HTERT RPE-1 (cell line): ENCODE data around the gene TANGO6.
"Not testable (repeated sequence)": the region's sequence is repeated elsewhere in the genome, so short reads cannot be mapped to it uniquely, and the experiment has no call there.

Experiments
- in situ Hi-C: fragments of 300-500 bp; cut with MboI; formaldehyde crosslinking; loops from 4 replicates; pipeline ENCODE4 v1.14.3; 2020; ENCODE audit warnings: low sequenced_read_pairs

The TANGO6 gene

GRCh38 chr16:68960910-68961309 lies 117.6 kb downstream of the TANGO6 start:
- in situ Hi-C loops, result no loop called here

GRCh38 chr16:68961778-68962402 lies 118.6 kb downstream of the TANGO6 start:
- in situ Hi-C loops, result no loop called here

GRCh38 chr16:68969338-68969737 lies 126.0 kb downstream of the TANGO6 start:
- in situ Hi-C loops, result no loop called here

- in situ Hi-C loops, result no loop called here
Measured at GRCh38 chr16:68972013-68972412, 128.7 kb downstream of the TANGO6 start.

- in situ Hi-C loops, result no loop called here
Measured at GRCh38 chr16:68972720-68973119, 129.4 kb downstream of the TANGO6 start.

- in situ Hi-C loops, result no loop called here
Measured at GRCh38 chr16:68973611-68974120, 130.3 kb downstream of the TANGO6 start.

GRCh38 chr16:68978303-68978954 lies 135.1 kb downstream of the TANGO6 start:
- in situ Hi-C loops, result no loop called here

- in situ Hi-C loops, result no loop called here
Measured at GRCh38 chr16:68980695-68981315, 137.5 kb downstream of the TANGO6 start.

- in situ Hi-C loops, result no loop called here
Measured at GRCh38 chr16:68981971-68982370, 138.6 kb downstream of the TANGO6 start.

- in situ Hi-C loops, result no loop called here
Measured at GRCh38 chr16:68984467-68984866, 141.1 kb downstream of the TANGO6 start.

GRCh38 chr16:68985268-68985667 lies 141.9 kb downstream of the TANGO6 start:
- in situ Hi-C loops, result no loop called here

- in situ Hi-C loops, result no loop called here
Measured at GRCh38 chr16:68985855-68986254, 142.5 kb downstream of the TANGO6 start.

GRCh38 chr16:68987734-68988457 lies 144.6 kb downstream of the TANGO6 start:
- in situ Hi-C loops, result no loop called here

- in situ Hi-C loops, result not testable (repeated sequence)
Measured at GRCh38 chr16:68990172-68990845, 147.0 kb downstream of the TANGO6 start.

- in situ Hi-C loops, result no loop called here
Measured at GRCh38 chr16:68991075-68991474, 147.7 kb downstream of the TANGO6 start.

GRCh38 chr16:68992521-68992920 lies 149.2 kb downstream of the TANGO6 start:
- in situ Hi-C loops, result no loop called here

GRCh38 chr16:68993456-68993855 lies 150.1 kb downstream of the TANGO6 start:
- in situ Hi-C loops, result no loop called here

GRCh38 chr16:68993885-68994284 lies 150.6 kb downstream of the TANGO6 start:
- in situ Hi-C loops, result no loop called here

- in situ Hi-C loops, result no loop called here
Measured at GRCh38 chr16:68994324-68994723, 151.0 kb downstream of the TANGO6 start.

- in situ Hi-C loops, result no loop called here
Measured at GRCh38 chr16:68995011-68995504, 151.7 kb downstream of the TANGO6 start.

GRCh38 chr16:68997564-68997963 lies 154.2 kb downstream of the TANGO6 start:
- in situ Hi-C loops, result no loop called here
